Suprapubic skin (tissue), 4 donors: ENCODE data around the gene TNFRSF1B. TPM values are rescaled to one million over a fixed set of nuclear protein-coding genes. Genes with fewer than 3 reads are reported as not detected.

ENCODE experiments used
- DNase-seq, 2 donors: peaks; one replicate each; pipeline ENCODE4 v3.0.0-alpha.2; 2019; ENCODE audit warnings: low spot score in 2 of 2
- H3K27ac ChIP-seq: fragments of 200-600 bp; sonication (generic); one replicate; pipeline ENCODE4 v1.5.1; 2019
- H3K27me3 ChIP-seq: fragments of 200-600 bp; sonication (generic); one replicate; pipeline ENCODE4 v1.5.1; 2019
- H3K36me3 ChIP-seq: fragments of 200-600 bp; sonication (generic); one replicate; pipeline ENCODE4 v1.5.1; 2019
- H3K4me1 ChIP-seq: fragments of 200-600 bp; sonication (generic); one replicate; pipeline ENCODE4 v1.5.1; 2019
- H3K4me3 ChIP-seq: fragments of 200-600 bp; sonication (generic); one replicate; pipeline ENCODE4 v1.5.1; 2019; ENCODE audit warnings: mild to moderate bottlenecking
- H3K9me3 ChIP-seq: fragments of 200-600 bp; sonication (generic); one replicate; pipeline ENCODE4 v1.5.1; 2019
- EP300 ChIP-seq: sonication (generic); formaldehyde crosslinking; IDR thresholded peaks from one replicate; pipeline ENCODE4 v1.6.1; 2017; ENCODE audit warnings: antibody characterized with exemption
- POLR2A ChIP-seq, 2 donors: fragments of 450-650 bp; IDR thresholded peaks; one replicate each; pipeline ENCODE4 v1.6.1; 2017; ENCODE audit warnings: antibody characterized with exemption in 2 of 2, mild to moderate bottlenecking in 2 of 2, moderate library complexity in 2 of 2
- POLR2AphosphoS5 ChIP-seq, 3 donors: sonication (generic); formaldehyde crosslinking; IDR thresholded peaks; one replicate each; pipeline ENCODE4 v1.6.1; 2017; ENCODE audit warnings: antibody characterized with exemption in 3 of 3
- WGBS: methylation state at CpG from one replicate; pipeline ENCODE4 v1.1.5; 2018; 5-methylcytosine and 5-hydroxymethylcytosine counted together
- total RNA-seq, 4 donors: library from RNA; depleted of rRNA; stranded (reverse); fragments of >200 nt; gene quantifications; one replicate each; pipeline ENCODE4 v1.1.0, GENCODE V29; 2016
- TF ChIP-seq, protein P1 (sequence below), 2 donors: fragments of 200-600 bp in 1 of 2; fragments of 450-650 bp in 1 of 2; sonication (generic) in 1 of 2; IDR thresholded peaks; one replicate each; pipeline ENCODE4 v1.5.1; 2016 to 2019; ENCODE audit warnings: antibody characterized with exemption in 2 of 2, mild to moderate bottlenecking in 1 of 2, moderate library complexity in 1 of 2

Gene TNFRSF1B
- total RNA-seq, 4 donors from 2014 or later = 6.3 to 35.2 (median 11.9) TPM

DNA sequence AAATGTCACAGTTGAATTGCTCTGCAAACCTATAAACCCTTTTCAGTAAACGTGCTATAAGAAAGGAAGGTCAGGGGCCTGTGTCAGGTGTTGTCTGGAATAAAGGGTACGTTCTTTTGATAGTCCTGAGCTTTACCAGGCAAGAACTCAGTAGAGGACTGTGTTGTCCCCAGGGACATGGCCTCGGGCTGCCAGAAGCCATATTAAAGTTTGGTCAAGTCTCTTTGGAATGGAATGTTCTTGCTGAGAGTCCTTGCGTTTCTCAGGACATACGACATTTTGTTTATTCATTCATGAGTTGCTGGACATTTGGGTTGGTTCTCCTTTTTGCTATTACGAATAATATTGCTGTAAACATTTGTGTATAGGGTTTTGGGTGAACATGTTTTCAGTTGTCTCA lies 79.8 kb downstream of the TNFRSF1B start:
- DNase-seq = no peak
- H3K27ac ChIP-seq = no peak overlapping the region
- H3K27me3 ChIP-seq = no peaks in the 10 kb centered on the region
- peaks cover 86% of the 10 kb centered on the region for H3K36me3 ChIP-seq
- TF ChIP-seq, protein P1, sequence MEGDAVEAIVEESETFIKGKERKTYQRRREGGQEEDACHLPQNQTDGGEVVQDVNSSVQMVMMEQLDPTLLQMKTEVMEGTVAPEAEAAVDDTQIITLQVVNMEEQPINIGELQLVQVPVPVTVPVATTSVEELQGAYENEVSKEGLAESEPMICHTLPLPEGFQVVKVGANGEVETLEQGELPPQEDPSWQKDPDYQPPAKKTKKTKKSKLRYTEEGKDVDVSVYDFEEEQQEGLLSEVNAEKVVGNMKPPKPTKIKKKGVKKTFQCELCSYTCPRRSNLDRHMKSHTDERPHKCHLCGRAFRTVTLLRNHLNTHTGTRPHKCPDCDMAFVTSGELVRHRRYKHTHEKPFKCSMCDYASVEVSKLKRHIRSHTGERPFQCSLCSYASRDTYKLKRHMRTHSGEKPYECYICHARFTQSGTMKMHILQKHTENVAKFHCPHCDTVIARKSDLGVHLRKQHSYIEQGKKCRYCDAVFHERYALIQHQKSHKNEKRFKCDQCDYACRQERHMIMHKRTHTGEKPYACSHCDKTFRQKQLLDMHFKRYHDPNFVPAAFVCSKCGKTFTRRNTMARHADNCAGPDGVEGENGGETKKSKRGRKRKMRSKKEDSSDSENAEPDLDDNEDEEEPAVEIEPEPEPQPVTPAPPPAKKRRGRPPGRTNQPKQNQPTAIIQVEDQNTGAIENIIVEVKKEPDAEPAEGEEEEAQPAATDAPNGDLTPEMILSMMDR (IDR thresholded peaks at IDR 0.05) = no peak
- no peaks in the 10 kb centered on the region for H3K9me3 ChIP-seq
- 91% methylated on average over 6 of the region's 6 CpGs for WGBS
- H3K4me3 ChIP-seq = no peak overlapping the region
- H3K4me1 ChIP-seq = peaks cover 27% of the 10 kb centered on the region

DNA sequence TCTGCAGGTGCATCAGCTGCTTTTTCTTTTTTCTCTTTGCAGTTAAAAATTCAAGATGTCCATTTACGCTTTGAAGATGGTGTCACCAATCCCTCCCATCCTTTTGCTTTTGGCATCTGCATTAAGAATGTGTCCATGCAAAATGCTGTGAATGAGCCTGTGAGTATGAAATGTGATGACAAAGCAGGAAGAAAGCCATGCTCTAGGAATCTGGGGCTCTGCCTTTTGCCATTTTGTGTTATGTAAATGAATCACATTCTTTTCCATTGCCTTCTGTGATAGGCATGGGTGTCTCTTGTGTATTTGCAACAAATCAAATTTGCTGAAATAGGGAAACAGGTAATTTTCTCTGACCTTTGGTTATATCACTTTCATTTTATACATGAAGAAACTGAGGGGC lies 82.4 kb downstream of the TNFRSF1B start:
- Histone ChIP-seq H3K36me3 (peaks cover 83% of the 10 kb centered on the region), H3K27me3 (no peaks in the 10 kb centered on the region), H3K4me3 (no peak overlapping the region), H3K27ac (no peak overlapping the region), H3K9me3 (no peaks in the 10 kb centered on the region), H3K4me1 (peaks cover 17% of the 10 kb centered on the region)
- TF ChIP-seq POLR2AphosphoS5 (IDR thresholded peaks at IDR 0.05) = no peak
- TF ChIP-seq EP300 = no peak
- TF ChIP-seq, protein P1 (IDR thresholded peaks at IDR 0.05) = no peak
- TF ChIP-seq POLR2A (IDR thresholded peaks at IDR 0.05) = no peak
- 100% methylated on average over 1 of the region's 1 CpG for WGBS
- no peak for DNase-seq

DNA sequence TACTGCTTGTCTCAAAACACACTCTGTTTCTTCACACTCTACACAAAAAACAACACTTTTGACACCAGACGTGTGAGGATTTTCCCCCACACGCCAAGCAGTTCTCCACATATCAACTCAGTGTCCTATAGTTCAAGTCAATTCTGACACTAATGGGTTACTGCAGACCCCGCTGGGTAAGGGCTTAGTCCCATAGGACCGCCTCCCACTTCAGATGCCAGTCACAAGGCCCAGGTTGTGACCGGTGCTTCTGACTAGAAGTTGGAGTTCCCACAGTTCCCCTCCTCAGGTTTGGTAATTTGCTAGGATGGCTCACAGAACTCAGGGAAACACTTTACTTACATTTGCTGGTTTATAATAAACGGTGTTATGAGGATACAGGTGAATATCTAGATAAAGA lies 83.0 kb downstream of the TNFRSF1B start:
- H3K4me3 ChIP-seq = no peak overlapping the region
- DNase-seq = no peak
- H3K36me3 ChIP-seq = peaks cover 82% of the 10 kb centered on the region
- WGBS = 85% methylated on average over 6 of the region's 6 CpGs
- H3K9me3 ChIP-seq = no peaks in the 10 kb centered on the region
- H3K4me1 ChIP-seq = peaks cover 14% of the 10 kb centered on the region
- TF ChIP-seq POLR2AphosphoS5 (IDR thresholded peaks at IDR 0.05) = no peak
- TF ChIP-seq POLR2A (IDR thresholded peaks at IDR 0.05) = no peak
- TF ChIP-seq EP300 = no peak
- TF ChIP-seq, protein P1 (IDR thresholded peaks at IDR 0.05) = no peak
- no peak overlapping the region for H3K27ac ChIP-seq
- no peaks in the 10 kb centered on the region for H3K27me3 ChIP-seq

DNA sequence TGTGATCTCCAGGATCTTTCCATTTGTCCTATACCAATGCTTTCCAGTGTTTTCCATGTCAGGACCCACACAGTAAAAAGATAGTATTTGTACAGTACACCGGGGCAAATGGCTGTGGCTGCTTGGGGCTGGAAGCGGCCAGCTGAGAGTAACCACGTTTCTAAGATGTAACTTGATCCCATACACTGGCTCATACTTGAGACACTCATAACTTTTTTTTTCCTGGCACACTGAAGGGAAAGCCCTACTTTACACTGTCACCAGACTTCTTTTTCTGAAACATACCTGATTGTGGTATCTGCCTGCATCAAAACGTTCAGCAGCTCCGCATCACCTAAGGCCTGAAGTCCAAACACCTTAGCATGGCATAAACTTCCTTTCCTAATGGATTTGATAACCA lies 84.7 kb downstream of the TNFRSF1B start:
- H3K27ac ChIP-seq = no peak overlapping the region
- WGBS = 60% methylated on average over 5 of the region's 5 CpGs
- H3K9me3 ChIP-seq = no peaks in the 10 kb centered on the region
- TF ChIP-seq EP300 (no peak), POLR2AphosphoS5 (IDR thresholded peaks at IDR 0.05) (no peak), POLR2A (IDR thresholded peaks at IDR 0.05) (no peak)
- TF ChIP-seq, protein P1 (IDR thresholded peaks at IDR 0.05) = no peak
- peaks cover 85% of the 10 kb centered on the region for H3K36me3 ChIP-seq
- H3K27me3 ChIP-seq = no peaks in the 10 kb centered on the region
- no peaks in the 10 kb centered on the region for H3K4me1 ChIP-seq
- DNase-seq = no peak
- no peak overlapping the region for H3K4me3 ChIP-seq

DNA sequence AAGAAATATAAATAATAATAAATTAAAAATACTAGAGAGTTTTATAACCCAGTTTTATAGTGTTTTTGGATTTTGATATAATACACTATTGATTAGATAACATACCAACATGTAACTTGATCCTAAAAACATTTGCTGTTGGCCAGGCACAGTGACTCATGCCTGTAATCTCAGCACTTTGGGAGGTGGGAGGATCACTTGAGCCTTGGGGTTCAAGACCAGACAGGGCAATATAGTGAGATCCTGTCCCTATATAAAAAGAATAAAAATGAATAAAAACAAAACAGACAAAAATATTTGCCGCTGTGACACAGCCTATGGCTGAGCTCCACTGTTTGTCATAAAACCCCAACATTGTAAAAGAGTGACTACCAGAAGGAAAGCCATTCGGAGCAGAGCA lies 89.1 kb downstream of the TNFRSF1B start:
- no peak for DNase-seq
- H3K27ac ChIP-seq = no peak overlapping the region
- H3K36me3 ChIP-seq = peaks cover 92% of the 10 kb centered on the region
- no peak overlapping the region for H3K4me3 ChIP-seq
- H3K4me1 ChIP-seq = no peaks in the 10 kb centered on the region
- no peaks in the 10 kb centered on the region for H3K27me3 ChIP-seq
- TF ChIP-seq EP300 (no peak), POLR2AphosphoS5 (IDR thresholded peaks at IDR 0.05) (no peak), POLR2A (IDR thresholded peaks at IDR 0.05) (no peak)
- TF ChIP-seq, protein P1 (IDR thresholded peaks at IDR 0.05) = no peak
- 100% methylated on average over 2 of the region's 2 CpGs for WGBS
- H3K9me3 ChIP-seq = no peaks in the 10 kb centered on the region
